Measurements from ENCODE around the gene SYCP3.
A peak's percentile ranks its signal among the peaks of the same experiment; 100 is the strongest.

SYCP3 gene

DNA sequence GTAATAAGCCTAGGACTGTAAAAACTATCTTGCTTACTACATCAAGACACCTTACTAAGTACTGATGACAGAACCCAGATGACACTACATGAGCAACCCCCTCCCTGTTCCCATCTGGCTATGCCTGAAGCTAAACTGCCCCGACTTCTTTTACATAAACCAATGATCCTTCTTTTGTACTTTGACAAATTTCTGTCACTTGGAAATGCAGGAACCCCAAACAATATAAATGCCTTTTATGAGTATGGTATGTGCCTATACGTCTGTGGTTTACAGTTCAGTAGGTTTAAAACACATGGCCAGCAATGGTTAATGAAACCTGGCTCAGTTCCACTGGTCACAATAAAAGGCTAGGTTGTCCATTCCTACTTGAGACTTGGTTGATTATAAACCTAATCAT is 6.1 kb downstream of the SYCP3 start:
- H3K4me3 Mint-ChIP-seq: no peak overlapping the region
- H3K27ac Mint-ChIP-seq: peak overlapping the region; percentile 66 to 80 (median 70)
- no peaks in the 10 kb centered on the region for H3K4me1 Mint-ChIP-seq
- TF ChIP-seq, protein P1, sequence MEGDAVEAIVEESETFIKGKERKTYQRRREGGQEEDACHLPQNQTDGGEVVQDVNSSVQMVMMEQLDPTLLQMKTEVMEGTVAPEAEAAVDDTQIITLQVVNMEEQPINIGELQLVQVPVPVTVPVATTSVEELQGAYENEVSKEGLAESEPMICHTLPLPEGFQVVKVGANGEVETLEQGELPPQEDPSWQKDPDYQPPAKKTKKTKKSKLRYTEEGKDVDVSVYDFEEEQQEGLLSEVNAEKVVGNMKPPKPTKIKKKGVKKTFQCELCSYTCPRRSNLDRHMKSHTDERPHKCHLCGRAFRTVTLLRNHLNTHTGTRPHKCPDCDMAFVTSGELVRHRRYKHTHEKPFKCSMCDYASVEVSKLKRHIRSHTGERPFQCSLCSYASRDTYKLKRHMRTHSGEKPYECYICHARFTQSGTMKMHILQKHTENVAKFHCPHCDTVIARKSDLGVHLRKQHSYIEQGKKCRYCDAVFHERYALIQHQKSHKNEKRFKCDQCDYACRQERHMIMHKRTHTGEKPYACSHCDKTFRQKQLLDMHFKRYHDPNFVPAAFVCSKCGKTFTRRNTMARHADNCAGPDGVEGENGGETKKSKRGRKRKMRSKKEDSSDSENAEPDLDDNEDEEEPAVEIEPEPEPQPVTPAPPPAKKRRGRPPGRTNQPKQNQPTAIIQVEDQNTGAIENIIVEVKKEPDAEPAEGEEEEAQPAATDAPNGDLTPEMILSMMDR (IDR thresholded peaks at IDR 0.05; ENCODE audit: unreplicated experiment in 3 of 3): no peak
- H3K36me3 Mint-ChIP-seq (ENCODE audit: low read depth): peaks cover 31% of the 10 kb centered on the region
- no peaks in the 10 kb centered on the region for H3K9me3 Mint-ChIP-seq
- no peaks in the 10 kb centered on the region for H3K27me3 Mint-ChIP-seq (ENCODE audit: low read depth)

DNA sequence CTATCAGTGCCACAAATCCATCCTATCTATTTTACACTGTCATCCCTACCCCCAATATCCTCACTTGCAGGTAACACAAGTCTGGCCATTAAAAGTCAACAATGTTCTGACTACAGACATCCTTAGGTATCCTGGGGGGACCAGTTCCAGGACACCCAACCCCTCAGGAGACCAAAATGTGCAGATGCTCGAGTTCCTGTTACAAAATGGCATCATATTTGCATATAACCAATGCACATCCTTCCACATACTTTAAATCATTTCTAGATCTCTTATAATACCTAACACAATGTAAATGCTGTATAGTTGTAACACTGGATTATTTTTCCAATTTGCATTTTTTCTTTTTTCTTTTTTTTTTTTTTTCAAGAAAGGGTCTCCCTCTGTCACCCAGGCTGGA is 6.9 kb downstream of the SYCP3 start:
- H3K27me3 Mint-ChIP-seq (ENCODE audit: low read depth): no peaks in the 10 kb centered on the region
- H3K27ac Mint-ChIP-seq: no peak overlapping the region
- TF ChIP-seq, protein P1 (IDR thresholded peaks at IDR 0.05; ENCODE audit: unreplicated experiment in 3 of 3): no peak
- peaks cover 26% of the 10 kb centered on the region for H3K36me3 Mint-ChIP-seq (ENCODE audit: low read depth)
- no peak overlapping the region for H3K4me3 Mint-ChIP-seq
- no peaks in the 10 kb centered on the region for H3K9me3 Mint-ChIP-seq
- H3K4me1 Mint-ChIP-seq: no peaks in the 10 kb centered on the region

DNA sequence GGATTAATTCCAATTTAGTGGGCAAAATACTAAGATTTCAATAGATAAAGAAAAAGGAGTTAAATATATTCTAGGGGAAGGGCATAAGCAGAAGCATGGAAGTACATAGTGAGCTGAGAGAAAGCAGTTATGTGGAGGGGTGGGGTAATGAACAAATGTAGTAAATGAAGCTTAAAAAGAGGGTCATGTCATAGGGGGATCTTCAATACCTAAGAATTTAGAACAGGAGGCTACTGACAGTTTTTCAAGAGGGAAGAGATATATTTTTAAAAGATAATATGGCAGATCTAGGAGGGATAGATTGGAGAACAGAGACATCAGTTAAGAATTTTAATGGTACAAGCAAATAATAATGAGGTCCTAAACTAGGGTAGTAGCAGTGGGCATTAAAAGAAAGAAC is 9.4 kb downstream of the SYCP3 start:
- no peaks in the 10 kb centered on the region for H3K27me3 Mint-ChIP-seq (ENCODE audit: low read depth)
- H3K9me3 Mint-ChIP-seq: no peaks in the 10 kb centered on the region
- H3K4me3 Mint-ChIP-seq: no peak overlapping the region
- no peaks in the 10 kb centered on the region for H3K4me1 Mint-ChIP-seq
- no peak overlapping the region for H3K27ac Mint-ChIP-seq
- TF ChIP-seq, protein P1 (IDR thresholded peaks at IDR 0.05; ENCODE audit: unreplicated experiment in 3 of 3): no peak
- H3K36me3 Mint-ChIP-seq (ENCODE audit: low read depth): peaks cover 35% of the 10 kb centered on the region

DNA sequence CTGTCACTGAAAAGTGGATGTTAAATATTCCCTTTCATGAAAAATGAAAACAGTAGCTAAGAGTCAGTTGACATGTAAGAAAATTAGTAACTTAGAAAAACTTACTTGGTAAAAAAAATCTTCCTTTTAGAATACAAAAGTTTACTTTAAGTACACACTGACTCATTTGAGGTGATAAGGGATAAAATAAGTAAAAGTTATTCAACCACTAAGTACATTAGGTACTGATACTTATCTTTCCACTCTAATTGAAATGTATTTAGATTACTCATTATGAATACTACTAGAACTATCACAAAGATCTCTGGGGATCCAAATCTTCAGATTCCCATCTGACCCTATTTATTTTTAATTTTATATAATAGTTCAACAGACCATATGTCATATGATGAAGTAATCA is 12.2 kb downstream of the SYCP3 start:
- H3K27ac Mint-ChIP-seq: no peak overlapping the region
- H3K27me3 Mint-ChIP-seq (ENCODE audit: low read depth): no peaks in the 10 kb centered on the region
- H3K4me3 Mint-ChIP-seq: no peak overlapping the region
- no peaks in the 10 kb centered on the region for H3K9me3 Mint-ChIP-seq
- peaks cover 29% of the 10 kb centered on the region for H3K36me3 Mint-ChIP-seq (ENCODE audit: low read depth)
- TF ChIP-seq, protein P1 (IDR thresholded peaks at IDR 0.05; ENCODE audit: unreplicated experiment in 3 of 3): no peak
- H3K4me1 Mint-ChIP-seq: no peaks in the 10 kb centered on the region

DNA sequence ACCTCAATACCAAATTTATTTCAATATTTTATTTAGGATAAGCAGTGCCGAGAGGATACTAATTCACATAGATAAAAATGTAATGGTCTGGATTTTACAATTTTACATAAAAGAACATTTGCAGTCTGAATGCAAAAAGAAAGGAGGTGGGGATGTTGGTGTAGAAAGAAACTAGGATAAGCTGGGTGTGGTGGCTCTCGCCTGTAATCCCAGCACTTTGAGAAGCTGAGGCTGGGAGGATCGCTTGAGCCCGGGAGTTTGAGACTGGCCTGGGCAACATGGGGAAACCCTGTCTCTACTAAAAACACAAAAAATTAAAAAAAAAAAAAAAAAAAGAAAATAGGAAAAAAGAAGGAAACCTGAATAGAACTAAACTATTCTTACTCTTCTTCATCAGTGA is 16.9 kb downstream of the SYCP3 start:
- H3K4me3 Mint-ChIP-seq: no peak overlapping the region

DNA sequence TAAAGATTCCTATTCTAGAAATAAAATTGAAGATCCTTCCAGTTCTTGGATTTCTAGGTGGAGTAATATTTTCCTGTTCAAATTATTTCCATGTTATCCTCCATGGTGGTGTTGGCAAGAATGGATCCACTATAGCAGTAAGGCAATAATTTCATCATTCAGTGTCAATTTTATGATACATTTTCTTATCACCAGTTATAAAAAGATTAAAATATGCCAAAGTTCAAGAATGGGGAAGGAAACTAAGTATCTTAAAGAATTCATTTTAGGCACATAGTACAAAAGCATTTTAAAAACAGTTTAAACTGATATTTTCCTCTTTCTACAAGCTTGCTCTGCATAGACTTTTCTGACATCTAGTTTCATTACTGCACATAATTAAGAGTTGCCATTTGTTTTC is 19.1 kb downstream of the SYCP3 start:
- H3K4me1 Mint-ChIP-seq: no peaks in the 10 kb centered on the region
- H3K27ac Mint-ChIP-seq: no peak overlapping the region
- no peaks in the 10 kb centered on the region for H3K9me3 Mint-ChIP-seq
- H3K36me3 Mint-ChIP-seq (ENCODE audit: low read depth): peaks cover 17% of the 10 kb centered on the region
- TF ChIP-seq, protein P1 (IDR thresholded peaks at IDR 0.05; ENCODE audit: unreplicated experiment in 3 of 3): no peak
- H3K4me3 Mint-ChIP-seq: no peak overlapping the region
- H3K27me3 Mint-ChIP-seq (ENCODE audit: low read depth): no peaks in the 10 kb centered on the region

More for the DNA sequence above, 16.9 kb downstream of the SYCP3 start:
- H3K27ac Mint-ChIP-seq: no peak overlapping the region
- H3K9me3 Mint-ChIP-seq: no peaks in the 10 kb centered on the region
- H3K4me1 Mint-ChIP-seq: no peaks in the 10 kb centered on the region
- peaks cover 24% of the 10 kb centered on the region for H3K36me3 Mint-ChIP-seq (ENCODE audit: low read depth)
- TF ChIP-seq, protein P1 (IDR thresholded peaks at IDR 0.05; ENCODE audit: unreplicated experiment in 3 of 3): no peak
- H3K27me3 Mint-ChIP-seq (ENCODE audit: low read depth): no peaks in the 10 kb centered on the region
